Measurements from ENCODE around the gene FAAP20. TPM values are rescaled to one million over a fixed set of nuclear protein-coding genes. Genes with fewer than 3 reads are reported as not detected.

FAAP20 gene
- total and polyA plus RNA-seq, 2 donors (not counting 3 experiments of a cell fraction or from before 2014, with no cell fraction given) = 31.5 to 62.6 TPM

- peaks cover 32% of the 10 kb centered on the region for H3K4me1 ChIP-seq (ENCODE audit: control insufficient read depth, extremely low read depth, insufficient read depth, low read length)
- H3K4me3 ChIP-seq (replicated peaks in 1 of 3; ENCODE audit: insufficient read depth in 1 of 3, low read depth in 1 of 3, low read length in 3 of 3) = peak overlapping the region in 1 of 3 experiments; percentile 51
- intact Hi-C loops (cut with micrococcal nuclease) = loop anchor here (2.0 kb wide), 2 partner anchors 29 to 75 kb away; no protein-coding TSS in a partner anchor
- no peak overlapping the region for H3K9ac ChIP-seq (replicated peaks; ENCODE audit: extremely low read depth, insufficient read depth, low read length)
- no peaks in the 10 kb centered on the region for H3K36me3 ChIP-seq (ENCODE audit: control insufficient read depth in 2 of 2, extremely low read depth in 1 of 2, insufficient read depth in 2 of 2, low read length in 2 of 2)
- no peaks in the 10 kb centered on the region for H3K9me3 ChIP-seq (replicated peaks; ENCODE audit: control insufficient read depth, insufficient read depth, low read length)
- H3K27ac ChIP-seq (ENCODE audit: insufficient read depth, low read depth, low read length) = peak overlapping the region; percentile 4
- no peak overlapping the region for H3K4me2 ChIP-seq (ENCODE audit: insufficient read depth, low read length)
- ChIA-PET POLR2A (interaction anchor here (1.0 to 1.8 kb wide), 3 partner anchors 9 to 25 kb away, joined by 3 to 17 read pairs (median 9); partner anchors contain the start of gene FAAP20), CTCF (interaction anchor here (0.9 to 12.3 kb wide), 8 partner anchors 9 to 188 kb away, joined by 3 to 631 read pairs (median 3); partner anchors contain the start of genes FAAP20, MORN1 and RER1)
- H3K9me1 ChIP-seq (replicated peaks; ENCODE audit: control insufficient read depth, extremely low read depth, insufficient read depth, low read length) = no peaks in the 10 kb centered on the region
- H3K27me3 ChIP-seq (ENCODE audit: control insufficient read depth in 2 of 2, insufficient read depth in 2 of 2, low read length in 2 of 2) = no peaks in the 10 kb centered on the region
- DNase-seq (ENCODE audit: low read depth, low spot score) (peak; percentile 23), FAIRE-seq (peak; percentile 15)
- no peaks in the 10 kb centered on the region for H3K79me2 ChIP-seq (ENCODE audit: control insufficient read depth, insufficient read depth, low read length)
- H2AFZ ChIP-seq (ENCODE audit: low read depth, low read length) = peak overlapping the region; percentile 89
- dilution Hi-C loops (cut with MboI; ENCODE audit: extremely low pct_ligation_motif_present, low sequenced_read_pairs) = no loop called here
- no TSS peak for BruUV-seq (replicated peaks)
- TF ChIP-seq EZH2 (IDR thresholded peaks at IDR 0.05; ENCODE audit: borderline replicate concordance, low read depth, low read length, severe bottlenecking) (no peak), POLR2AphosphoS5 (IDR thresholded peaks at IDR 0.05; ENCODE audit: insufficient read depth, low read depth, low read length) (no peak), FOS (IDR thresholded peaks at IDR 0.05; ENCODE audit: borderline replicate concordance, insufficient read depth, low read length) (no peak), JUN (IDR thresholded peaks at IDR 0.05; ENCODE audit: borderline replicate concordance, insufficient read depth, insufficient read length, low read depth) (no peak), GATA2 (IDR thresholded peaks at IDR 0.05; ENCODE audit: insufficient read depth, insufficient read length, low read depth, low read length) (no peak)
- no peaks in the 10 kb centered on the region for H4K20me1 ChIP-seq (replicated peaks; ENCODE audit: control insufficient read depth, extremely low read depth, insufficient read depth, low read length)
Observed at GRCh38 chr1:2203671-2204414, 9.3 kb upstream of the FAAP20 start.
